Measurements from ENCODE around the gene RGS3. TPM values are rescaled to one million over a fixed set of nuclear protein-coding genes. Genes with fewer than 3 reads are reported as not detected.
"Not testable (repeated sequence)": the region's sequence is repeated elsewhere in the genome, so short reads cannot be mapped to it uniquely, and the experiment has no call there.

Gene RGS3
- total RNA-seq, 1 donor from 2014 or later: 415 TPM

DNA sequence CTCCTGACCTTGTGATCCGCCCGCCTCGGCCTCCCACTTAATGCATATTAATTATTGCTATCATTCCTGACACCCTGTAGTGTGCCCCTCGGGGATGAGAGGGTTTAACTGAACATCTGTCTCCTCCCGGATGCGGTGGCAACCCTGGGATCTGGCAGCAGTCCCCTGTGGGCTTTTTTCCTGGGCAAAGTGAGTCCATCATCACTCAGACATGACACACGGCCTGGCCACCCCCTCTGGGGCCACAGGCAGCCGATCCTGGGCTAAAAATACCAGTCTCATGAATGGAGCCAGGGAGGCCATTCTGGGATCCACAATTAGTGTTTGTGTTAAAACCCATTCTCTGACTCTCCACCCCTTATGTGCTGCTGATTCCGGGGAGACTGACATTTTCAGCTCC, 161.2 kb downstream of the RGS3 start:
- no peak for DNase-seq

DNA sequence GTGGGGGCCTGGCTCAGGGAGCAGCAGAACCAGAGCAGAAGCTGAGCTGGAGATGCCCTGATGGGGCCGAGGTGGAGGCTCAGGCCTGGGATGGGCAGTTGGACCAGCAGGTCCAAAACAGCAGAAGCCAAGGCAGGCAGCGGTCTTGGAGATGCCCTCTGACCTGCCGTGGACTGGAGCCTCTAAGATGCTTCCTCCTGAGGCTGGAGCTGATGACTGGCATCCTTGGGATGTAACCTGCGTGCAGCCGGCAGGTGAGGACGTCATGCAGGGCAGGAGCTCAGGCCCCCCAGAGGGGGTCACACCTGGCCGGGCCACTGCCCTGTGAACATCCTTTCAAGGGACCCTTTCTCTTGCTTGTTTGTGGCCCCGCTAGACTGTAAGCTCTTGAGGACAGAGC, 162.0 kb downstream of the RGS3 start:
- no peak for DNase-seq

GRCh38 chr9:113626735-113627495, 163.4 kb downstream of the RGS3 start:
- DNase-seq: no peak

DNA sequence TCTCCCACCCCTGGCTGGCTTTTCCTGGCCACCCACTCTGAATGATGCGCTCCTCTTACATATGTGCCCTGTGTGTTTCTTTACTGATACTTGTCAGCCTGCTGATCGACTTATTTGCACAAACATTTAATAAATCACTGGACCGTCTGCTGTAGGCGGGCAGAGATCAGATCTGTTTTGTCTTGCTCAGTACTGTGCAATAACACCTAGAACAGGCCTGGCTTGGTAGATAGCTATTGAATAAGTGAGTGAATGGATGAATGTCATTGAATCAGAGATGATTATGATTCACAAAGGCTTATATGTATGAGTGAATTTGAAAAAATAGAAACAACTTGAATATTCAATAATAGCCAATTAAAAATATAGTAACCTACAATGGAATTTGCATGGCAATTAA, 165.1 kb downstream of the RGS3 start:
- no peak for DNase-seq

DNA sequence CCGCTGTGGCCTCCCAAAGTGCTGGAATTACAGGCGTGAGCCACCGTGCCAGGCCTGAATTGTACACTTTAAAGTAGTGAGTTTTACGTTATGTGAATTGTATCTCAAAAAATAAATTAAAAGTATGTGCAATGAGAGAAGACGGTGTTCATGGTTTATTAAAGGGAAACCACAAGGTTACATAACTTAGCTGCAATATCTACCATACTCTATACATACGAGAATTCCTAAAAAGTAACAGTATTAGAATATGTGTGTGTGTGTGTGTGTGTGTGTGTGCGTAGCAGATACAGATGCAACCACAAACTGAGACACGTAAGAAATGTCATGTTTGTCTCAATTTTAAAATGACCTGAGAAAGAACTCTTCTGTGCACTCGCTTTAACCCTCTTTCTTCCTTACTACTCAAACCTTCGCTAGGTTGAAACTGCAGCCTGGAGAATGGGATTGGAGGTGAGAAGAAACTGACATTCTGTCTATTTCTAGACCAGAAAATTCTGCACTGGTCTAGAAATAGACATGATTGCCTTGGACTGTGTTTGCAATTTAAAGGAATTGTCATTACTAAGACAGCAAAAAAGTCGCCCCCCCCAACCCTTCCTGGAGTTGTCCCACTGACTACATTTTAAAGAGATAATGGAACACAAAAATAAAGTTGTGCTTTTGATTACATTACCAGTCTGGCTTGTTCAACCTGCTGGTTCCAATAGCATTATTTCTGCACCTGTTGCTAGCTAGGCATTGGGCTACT, 167.0 kb downstream of the RGS3 start:
- no peak for DNase-seq

DNA sequence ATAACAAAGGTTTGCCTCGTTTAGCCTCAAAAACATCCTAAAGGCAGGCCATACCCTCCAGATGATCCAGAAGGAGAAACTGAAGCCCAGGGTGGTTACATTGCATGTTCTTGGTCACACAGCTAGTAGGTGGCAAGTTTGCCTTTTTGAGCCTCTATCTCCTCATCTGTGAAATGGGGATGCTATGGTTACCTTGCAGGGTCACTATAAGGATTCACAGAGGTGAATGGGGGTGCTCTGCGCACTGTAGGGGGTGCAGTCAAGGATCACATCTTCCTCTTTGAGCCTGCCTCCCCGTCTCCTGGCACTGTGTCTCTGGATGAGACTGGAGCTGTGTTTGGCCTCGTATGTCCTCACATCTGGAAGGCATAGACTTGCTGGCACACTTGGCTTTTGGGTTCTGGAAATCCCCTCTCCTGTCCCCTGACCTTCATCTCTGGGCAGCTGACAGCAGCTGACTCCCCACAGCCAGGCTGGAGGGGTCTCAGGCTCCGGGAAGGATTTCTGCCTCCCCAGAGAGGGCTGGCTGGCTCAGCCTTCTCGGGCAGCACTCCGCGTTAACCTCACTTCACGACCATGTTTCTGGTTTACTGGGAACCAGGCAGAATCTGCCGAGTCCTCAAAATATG, 167.7 kb downstream of the RGS3 start:
- DNase-seq: no peak

DNA sequence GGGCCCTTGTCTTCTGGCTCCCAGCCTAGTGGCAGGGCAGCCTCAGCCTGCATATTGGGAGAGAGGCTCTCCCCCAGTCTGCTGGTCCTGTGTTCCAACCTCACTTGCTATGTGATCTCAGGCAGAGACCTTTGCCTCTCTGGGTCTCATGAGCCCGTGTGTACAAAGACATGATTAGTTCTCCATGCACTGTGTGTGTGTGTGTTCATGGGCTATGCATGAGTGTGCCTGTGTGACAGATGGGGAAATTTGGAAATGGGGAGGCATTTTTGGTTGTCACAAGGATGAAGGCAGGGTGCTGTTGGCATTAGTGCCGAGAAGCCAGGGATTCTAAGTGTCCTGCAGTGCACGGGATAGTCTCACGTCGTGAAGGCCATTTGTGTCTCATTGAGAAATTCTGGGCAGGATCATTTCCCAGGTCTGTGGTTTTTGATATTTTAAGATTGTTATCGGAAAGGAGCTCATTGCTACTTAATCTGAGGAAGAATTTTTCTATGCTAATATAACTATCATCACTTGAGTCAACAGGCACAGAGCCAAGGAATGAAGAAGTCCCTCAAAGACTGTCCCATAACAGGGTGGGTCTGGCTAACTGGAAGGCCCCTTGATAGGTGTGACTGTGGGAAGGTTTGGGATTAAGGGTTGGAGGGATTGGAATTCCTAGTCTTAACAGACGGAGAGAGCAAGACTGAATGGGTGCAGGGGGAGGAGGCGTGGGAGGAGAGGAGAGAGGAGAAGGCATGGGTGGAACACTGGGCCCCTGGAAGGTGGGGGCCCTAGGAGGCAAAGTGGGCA, 168.5 kb downstream of the RGS3 start:
- DNase-seq: no peak

DNA sequence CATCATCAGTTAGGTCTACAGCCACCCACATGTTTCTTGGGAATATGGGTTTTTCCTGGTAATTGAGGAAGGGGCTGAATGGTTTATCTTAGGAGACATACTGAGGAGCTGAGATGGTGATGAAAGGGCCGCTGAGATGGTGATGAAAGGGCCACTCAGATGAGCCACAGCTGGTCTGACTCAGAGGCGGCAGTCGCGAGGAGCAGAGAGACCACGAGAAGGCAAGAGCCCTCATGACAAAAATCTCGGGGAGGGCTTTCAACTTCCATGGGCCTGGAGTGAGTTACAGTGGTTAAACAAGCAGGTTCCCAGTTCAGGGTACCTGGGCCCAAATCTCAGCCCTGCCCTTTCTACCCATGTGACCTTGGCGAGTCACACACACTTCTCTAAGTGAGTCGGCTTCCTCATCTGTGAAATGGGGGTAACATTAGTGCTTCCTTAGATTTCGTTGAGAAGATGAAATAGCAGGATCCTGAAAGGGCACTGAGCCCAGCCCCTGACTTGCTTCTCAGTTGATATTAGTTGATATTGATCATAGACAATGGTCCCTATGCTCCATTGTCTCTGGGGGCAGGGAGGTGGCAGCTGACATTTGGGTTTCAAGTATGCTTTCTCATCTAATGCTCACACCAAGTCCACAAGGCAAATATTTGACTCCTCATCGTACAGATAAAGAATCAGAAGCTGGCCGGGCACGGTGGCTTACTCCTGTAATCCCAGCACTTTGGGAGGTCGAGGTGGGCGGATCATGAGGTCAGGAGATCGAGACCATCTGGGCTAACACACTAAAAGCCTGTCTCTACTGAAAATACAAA, 169.5 kb downstream of the RGS3 start:
- DNase-seq: no peak

DNA sequence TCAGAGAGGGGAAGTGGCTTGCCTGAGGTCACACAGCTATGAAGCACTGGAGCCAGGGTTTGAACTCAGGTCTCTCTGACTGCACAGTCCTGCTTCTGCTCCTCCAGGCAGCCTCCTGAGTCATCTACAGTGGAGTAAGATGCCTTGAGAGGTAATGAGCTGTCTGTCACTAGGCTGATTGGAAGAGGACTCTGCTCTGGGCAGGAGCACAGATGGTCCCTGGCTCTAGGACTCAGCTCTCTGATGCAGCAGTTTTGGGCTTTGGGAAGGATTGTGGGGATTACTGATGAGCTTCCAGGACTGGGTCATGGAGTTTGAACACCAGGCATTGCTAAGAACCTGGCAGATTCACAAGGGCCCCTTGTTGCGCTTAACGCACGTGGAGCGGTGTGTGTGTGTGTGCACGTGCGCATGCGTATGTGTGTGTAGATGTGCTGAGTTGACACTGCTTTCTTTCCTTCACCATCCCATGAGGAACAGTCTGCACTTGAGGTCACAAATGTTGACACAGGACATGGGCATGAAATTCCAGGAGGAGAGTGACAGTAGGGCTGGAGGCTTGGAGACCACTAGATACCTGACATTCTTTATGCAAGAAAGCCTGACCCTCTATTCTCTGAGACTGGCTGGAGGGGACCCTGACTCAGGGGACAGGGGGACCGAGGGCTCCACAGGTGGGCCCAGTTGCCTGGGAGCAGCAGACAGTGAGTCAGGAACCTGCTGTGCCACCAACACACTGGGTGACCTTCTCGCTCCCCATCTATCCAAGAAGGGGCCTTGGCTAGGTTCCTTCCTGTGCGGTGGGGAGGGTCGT, 170.5 kb downstream of the RGS3 start:
- peak; percentile 45 for DNase-seq

DNA sequence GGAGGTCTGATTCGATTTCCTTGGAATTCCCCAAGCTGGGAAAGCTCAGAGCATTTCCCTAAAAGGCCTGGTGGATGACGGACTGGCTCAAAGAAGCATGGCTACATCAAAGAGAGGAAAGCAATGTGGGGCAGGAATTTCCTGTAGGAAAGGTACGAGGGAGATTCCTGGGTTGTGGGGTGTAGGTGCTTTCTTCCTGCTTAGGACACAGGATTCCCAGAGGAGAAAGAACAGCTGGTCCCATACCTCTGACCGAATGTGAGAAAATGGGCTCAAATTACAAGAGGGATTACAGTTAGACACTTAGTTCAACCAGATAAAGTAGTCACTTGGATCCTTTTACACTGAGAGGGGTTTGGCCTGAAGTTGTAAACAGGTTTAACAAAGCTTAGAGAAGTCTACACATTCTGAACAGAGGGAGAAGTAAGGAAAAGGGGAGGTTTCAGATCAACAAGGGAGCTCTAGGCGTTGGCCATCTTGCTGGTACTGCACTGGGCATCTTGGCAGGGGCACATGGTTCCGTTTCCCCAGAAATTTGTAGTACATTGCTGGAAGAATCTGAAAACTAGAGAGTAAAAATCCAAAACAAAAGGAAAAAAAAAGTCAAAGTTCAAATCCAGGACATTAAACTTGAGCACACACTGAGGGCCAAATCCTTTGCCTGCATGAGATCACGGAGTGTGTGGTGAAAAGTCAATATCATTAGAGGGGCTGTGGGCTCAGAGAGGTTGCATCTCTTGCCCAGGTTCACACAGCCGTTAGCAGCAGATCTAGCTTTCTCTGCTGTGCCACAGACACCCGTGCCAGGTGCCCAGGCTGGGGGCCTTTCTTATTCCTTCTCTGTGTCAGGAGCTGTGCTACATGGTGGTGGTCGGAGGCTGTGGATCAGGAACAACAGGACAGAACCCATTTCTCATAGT, 171.3 kb downstream of the RGS3 start:
- peak; percentile 91 for DNase-seq

- no peak for DNase-seq
Measured at GRCh38 chr9:113635586-113635985, 172.1 kb downstream of the RGS3 start.

DNA sequence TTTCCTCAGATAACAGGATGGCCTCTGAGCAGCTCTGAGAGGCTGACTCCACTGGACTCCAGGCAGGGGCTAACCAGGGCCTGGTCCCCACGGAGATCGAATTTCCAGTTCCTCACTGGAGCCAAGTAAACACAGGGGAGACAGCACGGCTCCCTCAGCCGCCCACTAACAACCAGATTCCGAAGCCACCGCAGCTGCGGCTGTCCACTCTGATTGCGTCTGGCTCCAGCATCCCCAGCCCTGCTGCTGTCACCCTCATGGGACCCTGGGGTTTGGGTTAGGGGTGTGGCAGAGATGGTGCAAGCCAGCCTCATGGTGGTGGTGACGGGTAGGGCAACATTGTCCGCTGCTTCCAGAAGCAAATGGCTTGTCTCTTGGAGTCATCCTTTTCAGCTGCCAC, 172.6 kb downstream of the RGS3 start:
- no peak for DNase-seq

DNA sequence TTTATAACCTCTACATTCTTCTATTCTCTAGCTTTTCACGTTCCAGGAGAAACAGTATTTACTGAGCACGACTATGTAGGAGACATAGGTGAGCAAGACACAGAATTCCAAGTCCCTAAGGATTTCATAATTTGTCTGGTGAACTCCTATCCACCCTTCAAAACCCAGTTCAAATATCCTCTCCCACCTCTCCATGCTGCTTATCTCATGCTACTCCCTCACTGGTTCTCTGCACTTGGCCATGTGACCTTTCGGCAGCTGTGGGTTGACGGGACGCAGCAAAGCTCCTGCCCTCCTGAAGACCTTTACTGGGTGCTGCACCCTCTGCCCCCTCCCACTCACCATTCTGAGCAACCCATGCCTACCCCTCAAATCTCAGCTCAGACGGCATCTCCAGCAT, 173.2 kb downstream of the RGS3 start:
- no peak for DNase-seq

DNA sequence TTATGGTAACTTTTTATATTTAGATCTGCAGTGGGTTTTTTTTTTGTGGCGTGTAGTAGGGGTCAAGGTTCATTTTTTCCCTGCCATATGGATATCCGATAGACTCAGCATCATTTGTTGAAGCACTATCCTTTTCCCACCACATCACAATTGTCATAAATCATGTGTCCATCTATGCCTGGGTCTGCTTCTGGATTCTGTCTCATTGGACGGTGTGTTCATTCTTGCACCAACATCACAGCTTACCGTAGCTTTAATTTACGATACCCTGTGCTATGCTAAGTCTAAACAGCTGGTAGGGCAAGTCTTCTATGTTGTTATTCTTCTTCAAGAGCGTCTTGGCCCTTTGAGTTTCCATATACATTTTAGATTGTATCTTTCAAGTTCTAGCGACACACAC, 175.0 kb downstream of the RGS3 start:
- no peak for DNase-seq

GRCh38 chr9:113638897-113639296, 175.4 kb downstream of the RGS3 start:
- no peak for DNase-seq

DNA sequence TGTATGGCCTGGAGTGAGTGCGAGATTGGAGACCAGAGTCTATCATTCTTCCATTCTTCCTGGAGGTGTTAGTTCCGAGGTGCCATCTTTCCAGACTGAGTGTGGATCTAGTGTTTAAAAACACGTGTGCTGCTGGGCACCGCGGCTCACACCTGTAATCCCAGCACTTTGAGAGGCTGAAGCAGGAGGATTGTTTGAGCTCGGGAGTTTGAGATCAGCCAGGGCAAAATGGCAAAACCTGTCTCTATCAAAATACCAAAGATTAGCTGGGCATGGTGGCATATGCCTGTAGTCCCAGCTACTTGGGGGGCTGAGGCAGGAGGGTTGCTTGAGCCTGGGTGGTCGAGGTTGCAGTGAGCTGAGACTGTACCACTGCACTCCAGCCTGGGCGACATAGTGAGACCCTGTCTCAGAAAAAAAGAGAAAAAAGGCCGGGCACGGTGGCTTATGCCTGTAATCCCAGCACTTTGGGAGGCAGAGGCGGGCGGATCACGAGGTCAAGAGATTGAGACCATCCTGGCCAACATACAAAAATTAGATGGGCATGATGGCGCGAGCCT, 176.0 kb downstream of the RGS3 start:
- DNase-seq: not testable (repeated sequence)

DNA sequence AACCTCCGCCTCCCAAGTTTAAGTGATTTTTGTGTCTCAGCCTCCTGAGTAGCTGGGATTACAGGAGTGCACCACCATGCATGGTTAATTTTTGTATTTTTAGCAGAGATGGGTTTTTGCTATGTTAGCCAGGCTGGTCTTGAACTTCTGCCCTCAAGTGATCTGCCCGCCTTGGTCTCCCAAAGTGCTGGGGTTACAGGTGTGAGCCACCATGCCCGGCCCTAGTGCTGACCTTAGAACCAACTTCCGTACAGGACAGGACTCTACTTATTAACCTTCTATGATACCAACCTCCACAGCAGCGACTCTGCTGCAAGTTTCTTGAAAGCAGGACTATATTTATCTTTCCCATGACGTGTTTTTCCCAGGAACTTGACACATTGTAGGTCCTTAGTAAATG, 176.9 kb downstream of the RGS3 start:
- DNase-seq: no peak

- DNase-seq: no peak
Measured at GRCh38 chr9:113641100-113641885, 177.8 kb downstream of the RGS3 start.

DNA sequence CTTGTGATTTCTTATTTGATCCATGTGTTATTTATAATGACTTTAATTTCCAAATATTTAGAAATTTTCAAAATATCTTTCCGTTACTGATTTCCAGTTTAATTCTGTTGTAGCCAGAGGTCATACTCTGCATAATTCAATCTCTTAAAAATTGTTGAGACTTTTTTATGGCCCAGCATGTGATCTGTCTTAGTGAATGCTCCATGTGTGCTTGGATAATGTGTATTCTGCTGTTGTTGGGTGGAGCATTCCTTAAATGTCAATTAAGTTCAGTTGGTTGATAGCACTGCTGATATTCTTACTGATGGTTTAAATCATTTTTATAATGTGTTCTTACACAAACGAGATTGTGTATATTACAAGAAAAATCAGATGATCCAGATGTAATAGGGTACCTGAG, 180.8 kb downstream of the RGS3 start:
- DNase-seq: no peak

All from dermis blood vessel endothelial cell (primary cell).